Measurements from ENCODE around the gene RASSF8.
"Not testable (repeated sequence)": the region's sequence is repeated elsewhere in the genome, so short reads cannot be mapped to it uniquely, and the experiment has no call there.

RASSF8 gene

GRCh38 chr12:26030371-26030770 is 71.9 kb downstream of the RASSF8 start:
- no peak for DNase-seq

GRCh38 chr12:26031318-26031717 is 72.8 kb downstream of the RASSF8 start:
- no peak for DNase-seq

GRCh38 chr12:26031827-26032226 is 73.3 kb downstream of the RASSF8 start:
- DNase-seq: no peak

GRCh38 chr12:26032290-26032689 is 73.8 kb downstream of the RASSF8 start:
- DNase-seq: no peak

GRCh38 chr12:26032719-26033241 is 74.3 kb downstream of the RASSF8 start:
- DNase-seq: no peak

GRCh38 chr12:26034371-26035142 is 76.1 kb downstream of the RASSF8 start:
- DNase-seq: no peak

GRCh38 chr12:26036877-26037276 is 78.4 kb downstream of the RASSF8 start:
- DNase-seq: no peak

- no peak for DNase-seq
Observed at GRCh38 chr12:26037615-26038220, 79.2 kb downstream of the RASSF8 start.

- no peak for DNase-seq
Observed at GRCh38 chr12:26042645-26043044, 84.2 kb downstream of the RASSF8 start.

- DNase-seq: no peak
Observed at GRCh38 chr12:26043135-26044006, 84.9 kb downstream of the RASSF8 start.

GRCh38 chr12:26044007-26044394 is 85.5 kb downstream of the RASSF8 start:
- DNase-seq: no peak

GRCh38 chr12:26044592-26044991 is 86.1 kb downstream of the RASSF8 start:
- DNase-seq: no peak

GRCh38 chr12:26046203-26046602 is 87.7 kb downstream of the RASSF8 start:
- no peak for DNase-seq

GRCh38 chr12:26046906-26047305 is 88.4 kb downstream of the RASSF8 start:
- DNase-seq: no peak

- no peak for DNase-seq
Observed at GRCh38 chr12:26047401-26048226, 89.1 kb downstream of the RASSF8 start.

GRCh38 chr12:26052652-26053051 is 94.2 kb downstream of the RASSF8 start:
- no peak for DNase-seq

GRCh38 chr12:26054383-26054782 is 95.9 kb downstream of the RASSF8 start:
- DNase-seq: no peak

GRCh38 chr12:26055087-26055486 is 96.6 kb downstream of the RASSF8 start:
- no peak for DNase-seq

- no peak for DNase-seq
Observed at GRCh38 chr12:26056335-26056734, 97.9 kb downstream of the RASSF8 start.

GRCh38 chr12:26057271-26057670 is 98.8 kb downstream of the RASSF8 start:
- not testable (repeated sequence) for DNase-seq

- no peak for DNase-seq
Observed at GRCh38 chr12:26058308-26058707, 99.8 kb downstream of the RASSF8 start.

GRCh38 chr12:26058818-26059217 is 100.3 kb downstream of the RASSF8 start:
- DNase-seq: no peak

- no peak for DNase-seq
Observed at GRCh38 chr12:26062006-26062405, 103.5 kb downstream of the RASSF8 start.

Data from RPMI8226 (cell line).